ENCODE results near the gene NR4A3.
"Not testable (repeated sequence)": the region's sequence is repeated elsewhere in the genome, so short reads cannot be mapped to it uniquely, and the experiment has no call there.

Gene NR4A3

DNA sequence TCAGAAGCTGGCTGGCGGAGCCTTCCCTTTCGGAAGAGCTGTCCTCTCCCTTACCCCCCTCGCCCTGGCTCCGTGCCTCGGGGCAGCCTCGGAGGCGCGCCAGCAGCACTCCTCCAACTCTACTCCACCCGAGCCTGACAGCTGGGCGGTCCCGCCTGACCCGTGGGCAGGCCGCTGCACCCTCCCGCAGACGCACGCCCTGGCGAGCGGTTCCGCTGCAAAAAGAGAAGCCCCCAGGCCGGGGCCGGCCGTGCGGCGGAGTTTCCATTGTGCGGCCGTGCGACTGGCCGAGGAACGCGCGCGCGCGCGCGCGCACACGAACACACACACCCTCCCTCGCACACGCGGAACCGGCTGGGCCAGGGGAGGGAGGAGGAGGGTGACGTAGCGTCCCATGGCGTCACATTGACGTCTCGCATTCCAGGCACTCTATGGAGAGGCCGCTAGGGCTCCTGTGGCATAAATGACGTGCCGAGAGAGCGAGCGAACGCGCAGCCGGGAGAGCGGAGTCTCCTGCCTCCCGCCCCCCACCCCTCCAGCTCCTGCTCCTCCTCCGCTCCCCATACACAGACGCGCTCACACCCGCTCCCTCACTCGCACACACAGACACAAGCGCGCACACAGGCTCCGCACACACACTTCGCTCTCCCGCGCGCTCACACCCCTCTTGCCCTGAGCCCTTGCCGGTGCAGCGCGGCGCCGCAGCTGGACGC, at the start of gene NR4A3:
TSS of gene NR4A3 (plus strand) at position 490 of the 713 bp plus-strand sequence. CDS start 6,158 bp downstream, outside the sequence.
- peak within 1 kb of the TSS; percentile 83 for H3K27ac ChIP-seq
- peak; percentile 83 for DNase-seq (ENCODE audit: low read depth, low spot score)

DNA sequence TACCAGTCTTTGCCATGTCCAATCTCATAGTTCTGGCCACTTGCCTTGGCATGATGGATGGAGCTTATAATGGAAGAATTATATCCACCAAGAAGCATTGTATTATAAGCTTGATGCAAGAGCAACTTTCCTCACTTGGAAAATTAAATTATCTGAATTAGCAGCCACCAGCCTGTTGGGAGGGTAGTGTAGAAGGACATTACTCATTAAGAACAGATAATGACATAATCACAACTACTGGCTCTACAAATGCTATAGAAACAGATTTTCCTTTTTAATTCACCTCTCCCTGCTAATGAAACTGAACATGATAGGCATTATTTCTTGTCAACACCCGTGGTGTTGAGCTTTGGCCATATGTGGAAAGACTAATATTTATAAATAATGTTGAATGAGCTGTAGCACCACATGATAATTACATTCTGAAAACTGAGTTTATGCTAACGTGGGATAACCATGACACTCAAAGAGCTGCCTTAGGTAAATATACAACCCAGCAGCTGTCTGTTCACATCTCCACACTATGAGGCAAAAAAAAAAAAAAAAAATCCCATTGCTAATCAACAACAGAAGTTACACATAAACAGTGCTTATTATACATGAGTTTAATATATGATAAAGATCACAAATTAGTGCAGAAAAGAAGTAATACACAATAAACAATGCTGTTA, 48.1 kb upstream of the NR4A3 start:
- H3K27ac ChIP-seq: no peak overlapping the region
- DNase-seq (ENCODE audit: low read depth, low spot score): no peak

DNA sequence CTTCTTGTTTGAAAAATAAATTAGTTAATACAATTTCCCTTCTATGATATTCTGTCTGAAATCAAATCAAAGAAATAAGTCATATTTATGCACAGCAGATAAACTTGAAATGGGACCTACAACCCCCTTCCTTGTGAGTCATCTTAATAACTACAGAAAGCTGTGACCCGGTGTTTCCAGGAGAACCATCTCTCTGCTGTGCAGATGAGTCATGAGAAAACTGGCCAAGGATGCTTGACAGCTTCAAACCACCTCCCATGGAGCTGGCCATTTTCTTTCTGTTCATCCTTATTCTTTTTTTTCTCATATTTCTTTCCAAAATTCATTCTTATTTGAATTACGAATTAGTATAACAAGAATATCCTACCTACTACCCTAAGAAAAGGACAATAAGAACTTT, 43.4 kb upstream of the NR4A3 start:
- no peak overlapping the region for H3K27ac ChIP-seq

DNA sequence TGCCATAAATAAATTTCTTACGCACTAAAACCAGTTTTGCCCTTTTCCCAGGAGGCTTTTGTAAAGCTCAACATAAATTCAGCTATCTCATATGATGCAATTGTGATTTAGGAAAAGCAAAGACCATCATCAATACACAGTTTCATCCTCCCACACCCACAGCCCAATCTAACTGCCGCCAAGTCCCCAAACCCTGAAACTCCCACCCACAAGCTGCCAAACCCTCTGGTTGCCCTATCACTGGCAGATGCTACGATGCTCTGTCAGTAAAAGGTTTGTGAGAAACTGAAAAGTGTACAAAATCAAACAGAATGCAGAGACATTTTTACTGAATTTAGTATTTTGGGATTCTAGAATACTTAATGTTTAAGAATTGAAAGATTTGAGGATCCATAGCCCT, 42.8 kb upstream of the NR4A3 start:
- no peak for DNase-seq (ENCODE audit: low read depth, low spot score)
- H3K27ac ChIP-seq: no peak overlapping the region

More for the DNA sequence above, 43.4 kb upstream of the NR4A3 start:
- DNase-seq (ENCODE audit: low read depth, low spot score): peak; percentile 54

DNA sequence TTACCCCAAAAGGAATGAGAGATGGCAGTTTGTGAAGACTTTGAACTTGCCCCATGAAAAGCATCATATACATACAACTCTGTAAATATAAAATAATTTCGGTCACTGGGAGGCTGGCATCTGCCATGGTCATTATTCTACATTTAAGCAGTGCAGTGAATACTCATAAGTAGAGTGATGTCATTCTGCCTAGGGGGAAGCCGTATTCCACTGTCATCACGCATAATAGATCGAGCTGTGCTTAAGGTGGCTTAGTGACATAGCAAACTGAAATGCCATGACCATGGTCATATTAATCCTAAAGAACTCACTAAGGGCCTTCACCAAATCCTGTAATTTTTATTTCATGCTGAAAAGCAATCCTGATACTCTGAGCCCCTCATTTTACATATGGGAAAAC, 42.4 kb upstream of the NR4A3 start:
- no peak for DNase-seq (ENCODE audit: low read depth, low spot score)
- no peak overlapping the region for H3K27ac ChIP-seq

DNA sequence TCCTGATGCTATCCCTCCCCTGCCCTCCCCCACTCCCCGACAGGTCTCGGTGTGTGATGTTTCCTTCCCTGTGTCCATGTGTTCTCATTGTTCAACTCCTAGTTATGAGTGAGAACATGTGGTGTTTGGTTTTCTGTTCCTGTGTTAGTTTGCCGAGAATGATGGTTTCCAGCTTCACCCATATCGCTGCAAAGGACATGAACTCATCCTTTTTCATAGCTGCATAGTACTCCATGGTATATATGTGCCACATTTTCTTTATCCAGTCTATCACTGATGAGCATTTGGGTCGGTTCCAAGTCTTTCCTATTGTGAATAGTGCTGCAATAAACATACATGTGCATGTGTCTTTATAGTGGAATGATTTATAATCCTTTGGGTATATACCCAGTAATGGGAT, 39.3 kb upstream of the NR4A3 start:
- H3K27ac ChIP-seq; DNase-seq (ENCODE audit: low read depth, low spot score): not testable (repeated sequence)

DNA sequence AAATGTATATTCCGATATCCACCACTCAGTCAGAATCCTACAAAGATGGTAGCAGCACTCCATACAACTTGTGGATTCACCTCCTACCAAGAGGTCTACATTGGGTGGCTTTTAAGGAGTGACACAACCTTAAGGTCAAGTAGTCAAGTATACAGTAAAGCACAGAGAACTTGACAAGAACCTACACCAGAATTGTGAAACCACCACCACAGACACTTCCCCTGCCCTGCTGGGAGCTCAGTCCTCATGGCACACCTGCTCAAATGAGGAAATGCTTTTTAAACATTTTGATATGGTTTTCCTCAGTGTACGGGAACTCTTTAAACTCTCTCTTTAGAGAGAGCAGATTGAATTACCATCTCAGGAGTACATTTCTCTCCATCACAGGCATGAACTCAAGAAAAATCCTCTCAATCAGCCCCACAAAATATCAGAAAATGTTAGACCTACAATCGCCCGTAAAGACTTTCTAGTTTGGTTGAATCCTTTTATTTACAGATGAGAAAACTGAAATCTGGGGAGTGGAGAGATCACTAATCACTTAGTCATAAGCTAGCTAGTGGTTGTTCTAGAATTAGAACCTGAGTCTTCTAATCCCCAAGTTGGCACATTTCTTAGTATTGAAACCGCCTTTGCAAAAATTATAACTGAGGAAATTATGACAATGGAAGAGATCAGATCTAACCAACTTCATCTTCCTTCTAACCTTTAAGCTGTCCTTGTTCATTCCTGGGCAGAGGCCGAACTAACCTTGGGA, 38.5 kb upstream of the NR4A3 start:
- no peak overlapping the region for H3K27ac ChIP-seq
- no peak for DNase-seq (ENCODE audit: low read depth, low spot score)

DNA sequence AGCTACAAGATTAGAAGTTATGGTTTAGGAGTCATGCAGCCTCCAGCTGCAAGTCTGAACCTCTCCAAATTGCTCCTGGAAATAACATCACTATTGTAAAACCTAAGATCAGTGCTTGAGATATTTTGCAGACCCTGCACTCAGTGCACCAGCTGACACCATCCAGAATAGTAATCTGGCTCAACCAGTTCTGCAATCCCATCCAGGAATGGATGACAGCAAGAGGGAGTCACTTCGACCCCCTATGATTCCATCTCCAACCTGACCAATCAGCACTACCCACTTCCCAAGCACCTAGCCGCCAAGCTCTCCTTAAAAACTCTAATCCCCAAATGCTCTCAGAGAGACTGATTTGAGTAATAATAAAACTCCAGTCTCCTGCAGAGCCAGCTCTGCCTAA, 37.9 kb upstream of the NR4A3 start:
- no peak overlapping the region for H3K27ac ChIP-seq
- DNase-seq (ENCODE audit: low read depth, low spot score): no peak

DNA sequence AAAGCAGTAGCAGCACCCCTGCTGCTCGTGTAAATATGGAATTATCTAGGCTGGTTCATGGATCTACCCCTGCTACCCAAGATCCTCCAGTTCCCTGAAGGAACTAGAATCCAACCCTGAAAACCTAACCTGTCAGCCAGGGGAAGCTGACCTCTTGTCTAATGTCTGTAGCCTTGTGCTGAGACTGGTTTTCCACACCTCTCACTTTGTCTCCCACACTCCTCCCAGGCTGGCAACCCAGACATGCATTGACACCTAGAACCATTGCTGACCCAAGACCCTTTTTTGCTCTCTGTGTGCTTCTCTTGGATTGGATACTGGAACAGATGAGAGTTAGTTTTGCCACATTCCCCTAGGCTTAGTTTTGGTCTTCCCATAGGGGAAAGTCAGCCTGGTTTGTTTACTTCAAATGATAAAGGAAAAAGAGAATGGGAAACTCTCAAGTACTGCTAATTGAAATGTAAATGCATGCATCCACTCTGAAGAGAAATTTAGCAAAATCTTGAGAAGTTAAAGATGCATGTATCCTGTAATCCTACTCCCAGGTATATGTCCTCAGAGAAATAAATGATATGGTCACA, 36.6 kb upstream of the NR4A3 start:
- DNase-seq (ENCODE audit: low read depth, low spot score): no peak
- H3K27ac ChIP-seq: no peak overlapping the region

DNA sequence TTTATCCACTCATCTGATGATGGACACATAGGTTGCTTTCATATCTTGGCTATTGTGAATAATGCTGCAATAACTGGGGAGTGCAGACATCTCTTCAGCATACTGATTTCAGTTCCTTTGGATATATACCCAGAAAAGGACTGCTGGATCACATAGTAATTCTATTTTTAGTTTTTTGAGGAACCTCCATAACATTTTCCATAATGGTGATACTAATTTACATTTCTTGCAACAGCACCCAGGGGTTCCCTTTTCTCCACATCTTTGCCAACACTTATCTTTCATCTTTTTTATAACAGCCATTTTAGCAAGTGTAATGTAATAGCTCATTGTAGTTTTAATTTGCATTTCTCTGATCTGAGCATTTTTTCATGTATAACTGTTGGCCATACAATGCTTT, 34.1 kb upstream of the NR4A3 start:
- DNase-seq (ENCODE audit: low read depth, low spot score): no peak
- H3K27ac ChIP-seq: no peak overlapping the region

DNA sequence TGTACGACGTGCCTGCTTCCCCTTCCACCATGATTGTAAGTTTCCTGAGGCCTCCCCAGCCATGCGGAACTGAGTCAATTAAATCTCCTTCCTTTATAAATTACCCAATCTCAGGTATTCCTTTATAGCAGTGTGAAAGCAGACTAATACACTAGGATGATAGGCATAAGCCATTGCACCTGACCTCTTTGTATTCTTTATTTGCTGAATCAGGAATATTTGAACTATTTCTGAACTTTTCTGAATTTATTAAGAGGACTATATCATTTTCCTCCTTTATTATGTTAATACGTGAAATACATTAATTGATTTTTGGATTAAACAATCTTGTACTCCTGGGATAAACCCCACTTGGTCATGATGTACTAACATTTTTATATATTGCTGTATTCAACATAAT, 28.2 kb upstream of the NR4A3 start:
- H3K27ac ChIP-seq: no peak overlapping the region
- no peak for DNase-seq (ENCODE audit: low read depth, low spot score)

DNA sequence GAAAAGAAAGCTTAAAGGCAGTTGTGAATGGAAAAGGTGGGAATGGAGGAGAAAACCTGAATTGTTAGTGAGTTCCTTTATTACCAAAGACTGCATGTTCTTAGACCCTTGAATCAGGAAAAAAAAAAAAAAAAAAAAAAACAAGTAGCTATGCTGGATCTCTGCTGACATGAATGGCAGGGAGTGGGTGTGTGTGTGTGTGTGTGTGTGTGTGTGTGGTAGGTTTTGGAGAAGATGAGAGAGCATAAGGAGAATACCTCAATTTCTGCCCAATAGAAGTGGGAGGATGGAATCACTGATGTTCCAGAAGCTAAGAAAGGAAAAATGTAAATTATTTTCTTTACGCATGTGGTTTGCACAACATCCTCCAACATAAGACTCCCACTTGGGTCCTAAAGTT, 25.5 kb upstream of the NR4A3 start:
- no peak for DNase-seq (ENCODE audit: low read depth, low spot score)

DNA sequence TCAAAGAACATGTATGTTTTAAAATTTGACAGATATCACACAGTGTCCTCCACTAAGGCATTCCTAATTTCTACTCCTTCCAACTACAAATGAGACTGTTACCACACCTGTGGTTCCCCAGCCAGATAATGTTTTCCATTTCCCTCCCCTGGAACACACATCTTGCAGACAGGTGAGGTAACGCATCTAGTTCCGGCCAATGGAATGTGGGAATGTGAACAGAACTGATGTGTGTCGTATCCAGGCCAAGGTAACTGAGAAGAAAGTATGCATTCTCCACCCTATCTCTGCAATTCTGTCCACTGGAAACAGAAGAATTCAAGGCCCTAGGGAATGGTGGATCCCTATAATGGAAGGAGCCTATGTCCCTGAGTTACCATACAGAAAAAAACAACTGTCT, 19.9 kb upstream of the NR4A3 start:
- no peak overlapping the region for H3K27ac ChIP-seq
- no peak for DNase-seq (ENCODE audit: low read depth, low spot score)

More for the DNA sequence above, 25.5 kb upstream of the NR4A3 start:
- no peak overlapping the region for H3K27ac ChIP-seq

DNA sequence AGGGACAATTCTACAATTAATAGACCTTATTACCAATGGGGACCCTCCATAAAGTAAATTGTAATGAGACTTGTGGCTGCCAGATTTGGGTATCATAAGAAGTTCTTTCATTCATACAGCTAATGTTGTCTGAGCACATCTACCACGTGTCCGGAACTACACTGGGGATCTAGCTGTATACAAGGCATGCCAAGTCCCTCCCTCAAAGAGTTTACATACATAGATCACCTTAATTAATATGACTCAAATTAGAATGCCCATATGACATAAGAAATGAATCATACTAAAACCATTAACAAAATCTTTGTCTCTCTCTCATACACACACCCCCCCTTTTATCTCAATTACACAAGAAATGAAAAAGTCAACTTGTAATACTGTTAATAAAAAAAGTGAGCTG, 18.0 kb upstream of the NR4A3 start:
- DNase-seq (ENCODE audit: low read depth, low spot score): no peak

DNA sequence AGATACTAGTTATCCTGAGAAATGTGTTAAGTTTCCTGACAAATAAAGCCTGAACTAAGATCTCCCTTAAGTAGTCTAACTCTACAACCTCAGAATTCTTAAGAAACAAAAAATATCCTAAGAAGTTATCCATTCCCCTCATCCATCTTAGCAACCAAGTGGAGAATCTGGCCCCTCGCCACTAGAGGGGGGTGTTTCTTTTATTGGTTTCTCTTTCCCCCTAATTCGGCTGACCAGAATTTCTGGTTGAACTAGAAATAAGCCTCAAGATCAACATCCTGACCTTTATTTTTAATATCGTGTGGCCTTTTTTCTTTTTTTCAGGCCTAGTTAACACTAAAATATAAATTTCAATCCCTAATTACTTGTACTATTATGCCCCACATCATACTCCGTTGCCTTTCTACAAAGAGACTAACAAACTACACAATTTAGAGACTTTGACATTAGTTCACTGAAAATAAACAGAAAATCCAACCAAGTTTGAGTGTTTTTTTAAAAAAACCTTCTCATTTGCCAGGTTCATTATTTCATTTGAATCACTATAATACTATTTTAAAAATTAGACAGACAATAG, 14.3 kb upstream of the NR4A3 start:
- no peak overlapping the region for H3K27ac ChIP-seq
- DNase-seq (ENCODE audit: low read depth, low spot score): no peak

More for the DNA sequence above, 18.0 kb upstream of the NR4A3 start:
- no peak overlapping the region for H3K27ac ChIP-seq

DNA sequence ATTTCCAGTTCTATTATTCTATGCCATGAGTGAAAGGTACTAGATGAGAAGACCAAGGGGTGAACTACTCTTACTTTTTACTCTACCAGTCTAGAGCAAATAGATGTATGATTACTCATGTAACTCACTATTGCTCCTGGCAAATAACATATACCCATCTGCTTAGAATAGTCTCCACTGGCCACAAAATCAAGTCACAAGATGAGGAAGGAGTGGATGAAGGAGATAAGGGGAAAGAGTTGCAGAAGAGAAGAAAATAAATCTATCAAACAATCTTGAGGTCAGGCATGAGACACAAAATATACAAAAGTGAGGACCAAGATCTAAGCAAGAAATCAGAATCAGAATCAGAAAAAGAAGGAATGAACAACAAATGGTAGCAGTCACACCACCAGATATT, 13.7 kb upstream of the NR4A3 start:
- no peak for DNase-seq (ENCODE audit: low read depth, low spot score)
- no peak overlapping the region for H3K27ac ChIP-seq

DNA sequence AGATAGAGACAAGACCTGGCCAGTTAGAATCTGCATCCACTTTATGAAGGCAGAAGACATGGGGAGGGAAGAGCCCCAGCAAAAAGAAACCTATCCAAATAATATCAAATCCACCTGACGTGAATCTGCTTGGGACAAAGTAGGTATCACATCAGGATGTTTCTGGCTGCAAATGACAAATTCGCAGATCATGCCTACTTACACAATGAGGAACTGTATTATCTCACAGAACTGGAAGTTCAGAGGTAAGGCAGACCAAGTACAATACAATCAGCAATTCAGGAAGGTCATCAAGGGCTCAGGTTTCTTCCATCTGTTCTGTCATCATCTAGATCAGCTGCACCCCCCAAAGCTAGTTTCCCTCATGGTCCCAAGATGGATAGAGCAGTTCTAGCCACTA, 13.2 kb upstream of the NR4A3 start:
- no peak for DNase-seq (ENCODE audit: low read depth, low spot score)

DNA sequence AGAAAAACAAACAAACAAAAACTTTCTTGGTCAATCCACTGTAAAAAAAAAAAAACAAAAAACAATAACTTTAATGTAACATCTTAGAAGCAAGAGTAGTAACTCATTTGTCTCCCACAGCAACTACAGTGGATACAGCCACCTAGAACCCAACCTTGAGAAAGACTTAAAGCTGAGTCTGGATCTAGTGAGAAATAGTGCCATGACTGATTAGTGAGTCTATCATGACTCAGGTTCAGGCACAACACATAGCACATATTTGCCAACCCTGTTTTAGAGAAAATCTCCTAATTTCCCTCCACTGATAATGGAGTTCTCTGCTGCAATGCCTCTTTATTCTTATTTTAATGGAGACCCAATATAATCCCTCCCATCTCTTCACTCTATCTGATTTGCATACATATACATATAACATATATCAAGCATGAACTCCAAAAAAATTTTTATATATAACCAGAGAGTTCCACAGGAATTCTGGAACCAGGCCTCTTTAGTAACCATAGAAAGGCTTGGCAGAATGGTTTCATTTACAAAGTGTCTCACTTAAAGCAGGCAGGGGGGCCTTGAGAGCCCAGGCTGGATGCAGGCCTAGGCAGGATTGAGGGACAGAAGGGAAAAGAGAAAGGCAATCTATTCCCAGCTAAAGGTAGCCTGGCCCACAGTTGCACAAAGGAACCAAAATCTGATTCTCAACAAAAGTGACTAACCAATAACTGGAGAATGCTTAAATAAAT, 11.9 kb upstream of the NR4A3 start:
- no peak overlapping the region for H3K27ac ChIP-seq
- DNase-seq (ENCODE audit: low read depth, low spot score): no peak

More for the DNA sequence above, 13.2 kb upstream of the NR4A3 start:
- no peak overlapping the region for H3K27ac ChIP-seq

DNA sequence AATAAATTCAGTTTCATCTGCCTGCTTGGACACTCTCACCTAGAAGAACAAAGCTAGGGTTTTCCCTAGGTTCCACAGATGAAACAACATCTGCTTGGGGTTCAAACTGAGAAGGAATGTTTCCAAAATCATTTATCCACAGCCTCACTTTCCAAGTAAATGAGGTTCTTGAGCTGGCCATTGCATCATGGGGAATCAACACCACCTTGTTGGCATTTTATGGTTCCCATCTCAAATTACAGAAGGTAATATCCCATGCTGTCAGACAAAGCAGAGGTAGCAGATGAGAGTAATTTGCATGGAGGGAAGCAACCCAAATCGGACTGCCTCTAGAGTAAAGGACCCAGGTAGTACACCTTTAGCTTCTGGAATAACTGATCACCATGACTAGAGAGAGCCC, 10.5 kb upstream of the NR4A3 start:
- DNase-seq (ENCODE audit: low read depth, low spot score): no peak
- H3K27ac ChIP-seq: no peak overlapping the region
